BLaER1 (cell line): ENCODE measurements around the gene CHD9.

Experiments used
- H3K27ac ChIP-seq: shearing (Covaris generic); formaldehyde crosslinking; 2 replicates; pipeline ENCODE4 v1.8.1; 2022
- H3K27me3 ChIP-seq: shearing (Covaris generic); formaldehyde crosslinking; 2 replicates; pipeline ENCODE4 v1.8.1; 2022
- H3K36me3 ChIP-seq: shearing (Covaris generic); formaldehyde crosslinking; 2 replicates; pipeline ENCODE4 v1.8.1; 2022
- H3K4me1 ChIP-seq: shearing (Covaris generic); formaldehyde crosslinking; 2 replicates; pipeline ENCODE4 v1.8.1; 2022
- H3K4me2 ChIP-seq: shearing (Covaris generic); formaldehyde crosslinking; 2 replicates; pipeline ENCODE4 v1.8.1; 2022
- H3K4me3 ChIP-seq: shearing (Covaris generic); formaldehyde crosslinking; 2 replicates; pipeline ENCODE4 v1.8.1; 2022
- H3K9ac ChIP-seq: shearing (Covaris generic); formaldehyde crosslinking; 2 replicates; pipeline ENCODE4 v1.8.1; 2022
- H3K9me3 ChIP-seq: shearing (Covaris generic); formaldehyde crosslinking; 2 replicates; pipeline ENCODE4 v1.8.1; 2022
- H4K20me1 ChIP-seq: shearing (Covaris generic); formaldehyde crosslinking; 2 replicates; pipeline ENCODE4 v1.8.1; 2022
- Cebpa-rat ChIP-seq: shearing (Covaris generic); IDR thresholded peaks from 2 replicates; pipeline ENCODE4 v1.8.1; 2022

The CHD9 gene

DNA sequence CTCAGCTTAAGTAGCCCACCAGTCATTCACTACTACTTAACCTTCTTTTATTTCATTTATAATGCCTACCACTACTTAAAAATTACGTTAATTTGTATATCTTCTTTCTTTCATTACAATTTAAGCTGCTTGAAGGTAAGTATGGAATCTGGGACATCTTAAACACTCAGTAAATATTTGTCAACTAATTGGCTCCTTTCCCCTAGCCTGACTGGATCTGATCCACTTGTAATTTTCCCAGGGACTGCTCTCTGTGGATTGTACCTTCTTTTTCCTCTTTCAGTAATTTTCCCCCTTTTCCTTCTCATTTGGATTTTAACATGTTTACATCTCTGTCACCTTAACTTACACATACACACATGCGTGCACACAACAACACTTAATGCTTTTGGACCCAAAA lies 227.1 kb downstream of the CHD9 start:
- H3K9ac ChIP-seq = no peak overlapping the region
- peaks cover 15% of the 10 kb centered on the region; the same call in 1 of the 2 replicates for H3K4me1 ChIP-seq
- H3K4me2 ChIP-seq = no peak overlapping the region
- peaks cover 36% of the 10 kb centered on the region for H4K20me1 ChIP-seq
- no peak overlapping the region for H3K27ac ChIP-seq
- H3K9me3 ChIP-seq = peaks cover 15% of the 10 kb centered on the region
- H3K36me3 ChIP-seq = peaks cover 77% of the 10 kb centered on the region
- H3K27me3 ChIP-seq = no peaks in the 10 kb centered on the region
- TF ChIP-seq Cebpa-rat = no peak
- H3K4me3 ChIP-seq = no peak overlapping the region

DNA sequence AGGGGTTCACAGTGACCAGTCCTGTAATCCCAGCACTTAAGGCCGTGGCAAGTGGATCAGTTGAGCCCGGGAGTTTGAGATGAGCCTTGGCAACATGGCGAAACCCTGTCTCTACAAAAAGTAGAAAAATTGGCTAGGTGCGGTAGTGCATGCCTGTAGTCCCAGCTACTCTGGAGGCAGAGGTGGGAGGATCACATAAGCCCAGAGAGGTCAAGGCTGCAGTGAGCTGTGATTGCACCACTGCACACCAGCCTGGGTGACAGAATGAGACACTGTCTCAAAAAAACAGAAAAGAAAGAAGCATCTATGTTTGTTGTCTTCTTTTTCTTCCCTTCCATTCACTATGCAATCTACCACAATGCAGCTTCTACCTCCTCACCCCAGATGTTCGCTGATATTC lies 227.5 kb downstream of the CHD9 start:
- no peak overlapping the region for H3K4me2 ChIP-seq
- H3K9ac ChIP-seq = no peak overlapping the region
- H4K20me1 ChIP-seq = peaks cover 36% of the 10 kb centered on the region
- peaks cover 11% of the 10 kb centered on the region for H3K9me3 ChIP-seq
- peaks cover 15% of the 10 kb centered on the region; the same call in 1 of the 2 replicates for H3K4me1 ChIP-seq
- peaks cover 77% of the 10 kb centered on the region for H3K36me3 ChIP-seq
- H3K4me3 ChIP-seq = no peak overlapping the region
- no peak overlapping the region for H3K27ac ChIP-seq
- H3K27me3 ChIP-seq = no peaks in the 10 kb centered on the region
- TF ChIP-seq Cebpa-rat = no peak

DNA sequence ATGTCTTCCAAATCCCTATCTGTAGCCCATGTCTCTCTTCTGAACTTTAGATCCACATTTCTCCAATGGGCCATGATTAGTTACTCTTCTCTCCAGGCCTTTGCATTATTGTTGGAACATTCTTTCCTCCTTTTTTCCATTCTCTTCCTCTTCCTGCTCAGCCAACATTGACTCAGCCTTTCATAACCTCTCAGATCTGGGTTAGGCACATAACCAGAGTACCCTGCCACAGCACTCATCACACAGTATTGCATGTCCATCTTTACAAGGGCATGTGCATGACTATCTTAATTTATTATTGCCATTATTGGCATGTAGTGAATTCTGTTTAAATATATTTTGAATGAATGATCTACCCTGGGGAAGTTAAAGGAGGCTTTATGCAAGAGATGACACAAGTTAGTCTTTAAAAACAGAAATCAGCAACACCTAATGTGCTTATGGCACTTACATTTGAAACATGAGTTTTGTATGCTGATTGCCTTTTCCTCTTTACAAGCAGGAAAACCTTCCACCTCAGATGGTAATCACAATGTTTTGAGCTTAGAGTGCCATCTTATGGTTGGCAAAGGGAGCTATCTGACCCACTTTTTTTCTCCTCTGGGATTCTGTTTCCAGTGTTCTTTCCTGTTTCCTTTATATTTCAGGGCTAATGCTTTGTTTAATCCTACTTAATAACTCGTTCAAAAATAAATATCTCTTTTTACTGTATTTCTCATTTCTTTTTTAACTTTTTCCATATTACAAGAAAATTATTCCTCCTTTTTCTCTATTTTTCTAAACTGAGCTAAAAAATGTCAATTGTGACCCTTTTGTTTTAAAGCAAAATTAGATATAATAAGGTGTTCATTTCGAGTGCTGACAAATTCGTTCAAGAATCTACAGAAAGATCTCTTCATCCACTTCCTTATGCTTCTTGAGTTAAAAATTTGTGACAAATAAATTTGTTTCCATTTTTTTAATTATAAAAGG lies 228.5 kb downstream of the CHD9 start:
- H4K20me1 ChIP-seq = peaks cover 36% of the 10 kb centered on the region
- no peak overlapping the region for H3K4me3 ChIP-seq
- no peak overlapping the region for H3K9ac ChIP-seq
- no peak for TF ChIP-seq Cebpa-rat
- peaks cover 15% of the 10 kb centered on the region; the same call in 1 of the 2 replicates for H3K4me1 ChIP-seq
- peaks cover 2% of the 10 kb centered on the region for H3K9me3 ChIP-seq
- H3K27me3 ChIP-seq = no peaks in the 10 kb centered on the region
- no peak overlapping the region for H3K4me2 ChIP-seq
- peaks cover 77% of the 10 kb centered on the region for H3K36me3 ChIP-seq
- no peak overlapping the region for H3K27ac ChIP-seq

DNA sequence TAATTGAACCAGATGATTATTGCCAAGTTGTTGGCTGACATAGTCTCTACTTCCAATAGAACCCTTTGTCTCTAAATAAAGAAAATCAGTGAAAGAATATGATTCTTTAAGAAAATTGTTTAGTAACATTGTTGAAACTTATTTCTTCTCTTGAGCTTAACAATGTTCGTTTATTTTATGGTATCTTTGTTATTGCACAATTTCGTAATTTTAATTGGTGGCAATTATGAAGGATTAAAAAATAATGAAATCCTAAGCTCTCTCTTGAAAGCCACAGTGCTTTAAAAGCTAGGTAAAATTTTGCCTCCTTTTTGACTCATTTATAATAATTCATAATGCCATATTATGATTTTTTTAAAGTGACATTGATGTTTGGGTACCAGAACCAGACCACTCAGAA lies 230.4 kb downstream of the CHD9 start:
- H4K20me1 ChIP-seq = peaks cover 36% of the 10 kb centered on the region
- no peak overlapping the region for H3K27ac ChIP-seq
- peaks cover 15% of the 10 kb centered on the region; the same call in 1 of the 2 replicates for H3K4me1 ChIP-seq
- no peak for TF ChIP-seq Cebpa-rat
- peaks cover 88% of the 10 kb centered on the region for H3K36me3 ChIP-seq
- no peaks in the 10 kb centered on the region for H3K27me3 ChIP-seq
- no peak overlapping the region for H3K4me2 ChIP-seq
- no peaks in the 10 kb centered on the region for H3K9me3 ChIP-seq
- no peak overlapping the region for H3K4me3 ChIP-seq
- no peak overlapping the region for H3K9ac ChIP-seq

DNA sequence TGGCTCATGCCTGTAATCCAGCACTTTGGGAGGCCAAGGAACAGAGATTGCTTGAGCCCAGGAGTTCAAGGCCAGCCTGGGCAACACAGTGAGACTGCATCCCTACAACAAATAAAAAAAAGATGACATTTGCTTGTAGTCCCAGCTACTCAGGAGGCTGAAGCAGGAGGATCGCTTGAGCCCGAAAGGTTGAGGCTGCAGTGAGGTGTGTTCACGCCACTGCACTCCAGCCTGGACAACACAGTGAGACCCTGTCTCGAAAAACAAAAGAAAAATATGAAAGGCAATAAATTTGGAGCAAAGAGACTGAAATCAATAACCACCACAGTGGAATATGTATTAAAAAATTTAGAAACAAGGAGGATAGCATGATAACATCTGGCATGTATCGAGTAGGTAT lies 235.7 kb downstream of the CHD9 start:
- Histone ChIP-seq H3K4me2 (no peak overlapping the region), H4K20me1 (peaks cover 18% of the 10 kb centered on the region; the same call in 1 of the 2 replicates), H3K36me3 (peaks cover 99% of the 10 kb centered on the region), H3K9ac (no peak overlapping the region), H3K9me3 (no peaks in the 10 kb centered on the region), H3K27ac (no peak overlapping the region), H3K4me1 (peaks cover 13% of the 10 kb centered on the region), H3K4me3 (no peak overlapping the region), H3K27me3 (no peaks in the 10 kb centered on the region)
- TF ChIP-seq Cebpa-rat = no peak

DNA sequence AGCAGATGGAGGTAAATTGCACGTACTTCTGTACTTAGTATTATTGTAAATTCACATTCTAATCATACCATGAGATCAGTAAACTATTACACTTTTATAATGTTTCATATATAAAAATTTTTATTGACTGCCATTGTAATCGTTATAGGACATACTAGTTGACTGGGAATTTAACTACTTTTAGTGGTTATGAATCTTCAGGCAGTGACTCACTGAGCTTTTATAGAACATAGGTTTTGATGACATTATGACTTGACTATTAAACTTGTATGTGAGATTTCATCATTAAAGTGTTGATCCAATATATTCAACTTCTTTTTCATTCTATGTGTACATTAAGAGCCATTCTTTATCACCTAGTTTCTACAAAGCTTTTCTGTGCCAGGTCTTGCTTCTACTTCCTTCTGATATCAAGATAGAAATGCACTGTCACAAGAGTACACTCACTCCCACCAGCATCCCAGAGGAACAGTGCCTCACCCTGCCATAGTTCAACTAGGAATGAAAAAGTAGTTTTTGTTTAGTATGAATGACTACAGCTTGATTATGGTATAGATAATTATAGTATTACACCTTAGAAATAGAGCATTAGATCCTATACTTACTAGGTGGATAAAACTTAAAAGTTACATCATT lies 237.1 kb downstream of the CHD9 start:
- H3K4me1 ChIP-seq = peaks cover 13% of the 10 kb centered on the region
- no peaks in the 10 kb centered on the region for H3K27me3 ChIP-seq
- no peak overlapping the region for H3K9ac ChIP-seq
- H3K36me3 ChIP-seq = peaks cover 100% of the 10 kb centered on the region
- H3K4me2 ChIP-seq = no peak overlapping the region
- no peak for TF ChIP-seq Cebpa-rat
- no peaks in the 10 kb centered on the region for H3K9me3 ChIP-seq
- no peak overlapping the region for H3K27ac ChIP-seq
- H4K20me1 ChIP-seq = peaks cover 18% of the 10 kb centered on the region; the same call in 1 of the 2 replicates
- no peak overlapping the region for H3K4me3 ChIP-seq

DNA sequence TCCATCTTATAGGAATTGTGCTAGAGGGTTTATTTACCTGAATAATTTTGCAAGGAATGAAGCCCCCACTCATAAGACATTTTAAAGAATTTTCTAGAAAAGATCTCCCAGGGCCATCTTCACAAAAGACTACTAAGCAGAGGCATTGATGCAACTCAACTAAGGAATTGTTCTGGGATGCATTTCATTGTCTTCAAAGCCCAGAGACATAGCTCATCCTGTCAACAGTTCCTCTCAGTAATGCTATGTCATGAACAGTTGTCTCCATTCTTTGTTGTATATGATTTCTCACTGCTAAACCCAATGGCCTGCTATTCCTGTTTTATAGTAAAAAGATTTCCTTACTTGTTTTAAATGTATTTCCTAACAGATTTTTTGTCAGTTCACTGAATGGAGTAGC lies 242.7 kb downstream of the CHD9 start:
- Histone ChIP-seq H3K9ac (no peak overlapping the region), H3K4me3 (no peak overlapping the region), H3K9me3 (no peaks in the 10 kb centered on the region), H3K27me3 (no peaks in the 10 kb centered on the region), H4K20me1 (peaks cover 18% of the 10 kb centered on the region; the same call in 1 of the 2 replicates), H3K4me1 (peaks cover 13% of the 10 kb centered on the region), H3K27ac (no peak overlapping the region), H3K4me2 (no peak overlapping the region), H3K36me3 (peaks cover 95% of the 10 kb centered on the region)
- TF ChIP-seq Cebpa-rat = no peak

DNA sequence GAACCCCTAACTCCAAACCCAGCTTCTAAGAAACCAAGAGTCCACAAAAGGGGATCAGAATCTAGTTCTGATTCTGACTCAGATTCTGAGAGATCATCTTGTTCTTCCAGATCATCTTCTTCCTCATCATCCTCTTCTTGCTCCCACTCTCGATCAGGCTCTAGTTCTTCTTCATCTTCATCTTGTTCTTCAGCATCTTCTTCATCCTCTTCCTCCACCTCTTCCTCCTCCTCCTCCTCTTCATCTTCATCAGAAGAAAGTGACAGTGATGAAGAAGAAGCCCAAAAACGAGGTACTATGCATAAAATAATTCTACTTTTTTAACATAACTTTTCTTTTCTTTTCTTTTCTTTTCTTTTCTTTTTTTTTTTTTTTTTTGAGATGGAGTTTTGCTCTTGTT lies 249.5 kb downstream of the CHD9 start:
- H3K4me3 ChIP-seq = no peak overlapping the region
- H3K36me3 ChIP-seq = peaks cover 92% of the 10 kb centered on the region
- no peak overlapping the region for H3K9ac ChIP-seq
- no peak overlapping the region for H3K4me2 ChIP-seq
- TF ChIP-seq Cebpa-rat = no peak
- no peaks in the 10 kb centered on the region for H4K20me1 ChIP-seq
- H3K27ac ChIP-seq = no peak overlapping the region
- no peaks in the 10 kb centered on the region for H3K9me3 ChIP-seq
- no peaks in the 10 kb centered on the region for H3K4me1 ChIP-seq
- no peaks in the 10 kb centered on the region for H3K27me3 ChIP-seq

DNA sequence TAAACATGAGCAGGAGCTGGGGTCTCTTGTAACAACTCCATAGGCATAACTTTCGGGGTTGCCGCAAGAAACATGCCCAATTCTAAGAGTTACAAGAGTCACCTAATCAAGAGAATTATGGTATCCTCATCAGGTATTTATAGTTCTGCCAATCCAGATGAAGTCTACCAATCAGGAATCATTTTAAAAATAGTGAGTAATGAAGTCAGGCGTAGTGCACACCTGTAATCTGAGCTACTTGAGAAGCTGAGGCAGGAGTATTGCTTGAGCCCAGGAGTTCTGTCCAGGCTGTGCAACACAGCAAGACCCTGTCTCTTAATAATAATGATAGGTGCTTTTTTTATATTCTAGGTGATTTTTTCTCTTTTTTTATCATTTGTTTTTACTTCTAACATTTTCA lies 251.0 kb downstream of the CHD9 start:
- no peaks in the 10 kb centered on the region for H3K4me1 ChIP-seq
- TF ChIP-seq Cebpa-rat = no peak
- no peak overlapping the region for H3K4me2 ChIP-seq
- no peak overlapping the region for H3K4me3 ChIP-seq
- H3K36me3 ChIP-seq = peaks cover 92% of the 10 kb centered on the region
- no peak overlapping the region for H3K9ac ChIP-seq
- H3K27ac ChIP-seq = no peak overlapping the region
- H3K27me3 ChIP-seq = no peaks in the 10 kb centered on the region
- no peaks in the 10 kb centered on the region for H4K20me1 ChIP-seq
- no peaks in the 10 kb centered on the region for H3K9me3 ChIP-seq

DNA sequence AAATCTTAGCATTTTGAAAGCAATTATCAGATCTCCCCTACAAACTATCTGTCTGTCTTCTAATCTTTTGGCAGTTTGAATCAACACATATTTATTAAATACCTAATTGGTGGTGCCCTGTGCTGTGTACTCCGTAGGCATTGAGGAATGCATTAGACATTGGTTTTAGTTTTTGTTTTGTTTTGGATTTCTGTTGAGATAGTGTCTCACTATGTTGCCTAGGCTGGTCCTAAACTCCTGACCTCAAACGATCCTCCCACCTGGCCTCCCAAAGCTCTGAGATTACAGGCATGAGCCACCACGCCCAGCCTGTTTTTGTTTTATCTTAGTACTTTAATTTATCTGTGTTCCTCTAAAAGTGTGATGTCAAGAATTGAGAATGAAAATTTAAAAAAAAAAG lies 254.7 kb downstream of the CHD9 start:
- Histone ChIP-seq H3K9ac (no peak overlapping the region), H3K4me3 (no peak overlapping the region), H3K27ac (no peak overlapping the region), H3K4me2 (no peak overlapping the region), H4K20me1 (no peaks in the 10 kb centered on the region), H3K9me3 (no peaks in the 10 kb centered on the region), H3K36me3 (peaks cover 97% of the 10 kb centered on the region), H3K27me3 (no peaks in the 10 kb centered on the region), H3K4me1 (no peaks in the 10 kb centered on the region)
- no peak for TF ChIP-seq Cebpa-rat
